ENCODE results near the gene DBX1.

GRCh38 chr11:20116825-20117224, 43.5 kb downstream of the DBX1 start:
- TF ChIP-seq EZH2 (IDR thresholded peaks at IDR 0.05; ENCODE audit: insufficient read depth, poor library complexity, severe bottlenecking) (no peak), EZH2phosphoT487 (IDR thresholded peaks at IDR 0.05; ENCODE audit: insufficient read depth, low read depth) (no peak)

Data from GM23248 (cell line).